GM20431 (cell line): ENCODE measurements around the gene SLC1A4.

Experiments
- in situ Hi-C: fragments of 300-500 bp; cut with MseI, MboI; formaldehyde crosslinking; loops from one replicate; pipeline ENCODE4 v1.15.0; 2020; ENCODE audit warnings: low sequenced_read_pairs; ENCODE audit not compliant: unreplicated experiment

The SLC1A4 gene

GRCh38 chr2:64989126-64989981 lies at the start of gene SLC1A4:
TSS of gene SLC1A4 (plus strand) at chr2:64989399. CDS start at chr2:64989644, 245 bp downstream.
- in situ Hi-C loops, result no loop called here

- in situ Hi-C loops, result no loop called here
Measured at GRCh38 chr2:64941143-64941542, 48.1 kb upstream of the SLC1A4 start.

- in situ Hi-C loops, result no loop called here
Measured at GRCh38 chr2:64941801-64942200, 47.4 kb upstream of the SLC1A4 start.

GRCh38 chr2:64942693-64943092 lies 46.5 kb upstream of the SLC1A4 start:
- in situ Hi-C loops, result no loop called here

- in situ Hi-C loops, result no loop called here
Measured at GRCh38 chr2:64943387-64944150, 45.6 kb upstream of the SLC1A4 start.

GRCh38 chr2:64944484-64944883 lies 44.7 kb upstream of the SLC1A4 start:
- in situ Hi-C loops, result no loop called here

GRCh38 chr2:64945973-64946768 lies 43.0 kb upstream of the SLC1A4 start:
- in situ Hi-C loops, result no loop called here

GRCh38 chr2:64946769-64947247 lies 42.4 kb upstream of the SLC1A4 start:
- in situ Hi-C loops, result no loop called here

GRCh38 chr2:64947885-64948284 lies 41.3 kb upstream of the SLC1A4 start:
- in situ Hi-C loops, result no loop called here

GRCh38 chr2:64950226-64951160 lies 38.7 kb upstream of the SLC1A4 start:
- in situ Hi-C loops, result no loop called here

GRCh38 chr2:64951306-64951953 lies 37.8 kb upstream of the SLC1A4 start:
- in situ Hi-C loops, result no loop called here

GRCh38 chr2:64952096-64952495 lies 37.1 kb upstream of the SLC1A4 start:
- in situ Hi-C loops, result no loop called here

GRCh38 chr2:64952511-64953482 lies 36.4 kb upstream of the SLC1A4 start:
- in situ Hi-C loops, result no loop called here

- in situ Hi-C loops, result no loop called here
Measured at GRCh38 chr2:64955467-64955866, 33.7 kb upstream of the SLC1A4 start.

- in situ Hi-C loops, result no loop called here
Measured at GRCh38 chr2:64957109-64957903, 31.9 kb upstream of the SLC1A4 start.

GRCh38 chr2:64958556-64958955 lies 30.6 kb upstream of the SLC1A4 start:
- in situ Hi-C loops, result no loop called here

- in situ Hi-C loops, result no loop called here
Measured at GRCh38 chr2:64960819-64961218, 28.4 kb upstream of the SLC1A4 start.
